Astrocyte (in vitro differentiated cells and primary cell): Measurements from ENCODE around the gene MAT2A. TPM values are rescaled to one million over a fixed set of nuclear protein-coding genes. Genes with fewer than 3 reads are reported as not detected.

Source experiments
- DNase-seq: peaks from one replicate; pipeline ENCODE4 v3.0.0-alpha.2; 2010; ENCODE audit warnings: low read depth
- FAIRE-seq: peaks from 2 replicates; lab custom pipeline; 2011; peaks lifted over from hg19 to GRCh38; lab: Jason Lieb, UNC
- H2AFZ ChIP-seq: 2 replicates; pipeline ENCODE4 v1.6.0; 2012; ENCODE audit warnings: low read depth, low read length, inconsistent platforms
- H3K27ac ChIP-seq: 2 replicates; pipeline ENCODE4 v1.5.1; 2011; ENCODE audit warnings: low read depth, low read length, inconsistent platforms
- H3K27me3 ChIP-seq: 2 replicates; pipeline ENCODE4 v1.6.0; 2011; ENCODE audit warnings: low read length, inconsistent platforms; ENCODE audit not compliant: insufficient read depth
- H3K36me3 ChIP-seq: 2 replicates; pipeline ENCODE4 v1.5.1; 2011; ENCODE audit warnings: low read length, inconsistent platforms; ENCODE audit not compliant: insufficient read depth
- H3K4me1 ChIP-seq: 2 replicates; pipeline ENCODE4 v1.5.1; 2011; ENCODE audit warnings: low read length, inconsistent platforms; ENCODE audit not compliant: insufficient read depth
- H3K4me2 ChIP-seq: 2 replicates; pipeline ENCODE4 v1.6.0; 2012; ENCODE audit warnings: low read length, inconsistent platforms
- H3K4me3 ChIP-seq: 2 replicates; pipeline ENCODE4 v1.5.1; 2011; ENCODE audit warnings: low read depth, mild to moderate bottlenecking, low read length, inconsistent platforms; ENCODE audit not compliant: insufficient read depth
- H3K79me2 ChIP-seq: 2 replicates; pipeline ENCODE4 v1.6.0; 2012; ENCODE audit warnings: mild to moderate bottlenecking, low read length, inconsistent platforms; ENCODE audit not compliant: insufficient read depth
- H3K9ac ChIP-seq: 2 replicates; pipeline ENCODE4 v1.6.0; 2012; ENCODE audit warnings: mild to moderate bottlenecking, low read length, inconsistent platforms
- H3K9me3 ChIP-seq: 2 replicates; pipeline ENCODE4 v1.5.1; 2012; ENCODE audit warnings: low read depth, mild to moderate bottlenecking, low read length, inconsistent platforms; ENCODE audit not compliant: insufficient read depth
- H4K20me1 ChIP-seq: 2 replicates; pipeline ENCODE4 v1.6.0; 2012; ENCODE audit warnings: low read length, inconsistent platforms; ENCODE audit not compliant: insufficient read depth
- H3K27ac Mint-ChIP-seq: one replicate; pipeline ENCODE4 v1.8.0; 2021; ENCODE audit warnings: mild to moderate bottlenecking, mixed read lengths; ENCODE audit not compliant: unreplicated experiment
- H3K27me3 Mint-ChIP-seq: one replicate; pipeline ENCODE4 v1.8.0; 2021; ENCODE audit warnings: low read depth, mixed read lengths; ENCODE audit not compliant: unreplicated experiment
- H3K36me3 Mint-ChIP-seq: one replicate; pipeline ENCODE4 v1.8.0; 2021; ENCODE audit warnings: low read depth, mixed read lengths; ENCODE audit not compliant: unreplicated experiment
- H3K4me1 Mint-ChIP-seq: one replicate; pipeline ENCODE4 v1.8.0; 2021; ENCODE audit warnings: low read depth, mixed read lengths; ENCODE audit not compliant: unreplicated experiment
- H3K4me3 Mint-ChIP-seq: one replicate; pipeline ENCODE4 v1.8.0; 2021; ENCODE audit warnings: mild to moderate bottlenecking, moderate library complexity, mixed read lengths; ENCODE audit not compliant: unreplicated experiment
- H3K9me3 Mint-ChIP-seq: one replicate; pipeline ENCODE4 v1.8.0; 2021; ENCODE audit warnings: mild to moderate bottlenecking, mixed read lengths; ENCODE audit not compliant: unreplicated experiment
- CTCF ChIP-seq: IDR thresholded peaks from 2 replicates; pipeline ENCODE4 v1.5.1; 2011; ENCODE audit warnings: low read depth, mild to moderate bottlenecking, inconsistent platforms, low read length, moderate library complexity; ENCODE audit not compliant: insufficient read depth
- EZH2 ChIP-seq: IDR thresholded peaks from 2 replicates; pipeline ENCODE4 v1.6.1; 2012; ENCODE audit warnings: mild to moderate bottlenecking, low read length, inconsistent platforms; ENCODE audit not compliant: insufficient read depth
- total RNA-seq: library from RNA; stranded (reverse); gene quantifications from 2 replicates; pipeline ENCODE4 v1.2.1, GENCODE V29; 2021

The MAT2A gene
- total RNA-seq, 1 donor from 2014 or later: 180 TPM

GRCh38 chr2:85516653-85517389 is 22.1 kb upstream of the MAT2A start:
- no peaks in the 10 kb centered on the region for H3K27me3 Mint-ChIP-seq
- Histone ChIP-seq H3K4me3 (no peak overlapping the region), H3K27ac (no peak overlapping the region), H3K27me3 (no peaks in the 10 kb centered on the region), H4K20me1 (no peaks in the 10 kb centered on the region), H3K4me2 (no peak overlapping the region), H3K9me3 (no peaks in the 10 kb centered on the region), H3K79me2 (no peaks in the 10 kb centered on the region), H2AFZ (no peak overlapping the region), H3K4me1 (no peaks in the 10 kb centered on the region), H3K36me3 (no peaks in the 10 kb centered on the region), H3K9ac (no peak overlapping the region)
- FAIRE-seq (no peak), DNase-seq (no peak)
- H3K36me3 Mint-ChIP-seq: no peaks in the 10 kb centered on the region
- TF ChIP-seq EZH2 (no peak), CTCF (no peak)
- peaks cover 2% of the 10 kb centered on the region for H3K9me3 Mint-ChIP-seq
- no peak overlapping the region for H3K4me3 Mint-ChIP-seq
- no peaks in the 10 kb centered on the region for H3K4me1 Mint-ChIP-seq
- no peak overlapping the region for H3K27ac Mint-ChIP-seq

GRCh38 chr2:85522090-85522647 is 16.8 kb upstream of the MAT2A start:
- H3K27me3 Mint-ChIP-seq: peaks cover 7% of the 10 kb centered on the region
- Histone ChIP-seq H3K4me3 (no peak overlapping the region), H3K27ac (no peak overlapping the region), H3K9me3 (no peaks in the 10 kb centered on the region), H3K4me2 (no peak overlapping the region), H2AFZ (no peak overlapping the region), H3K79me2 (no peaks in the 10 kb centered on the region), H3K4me1 (no peaks in the 10 kb centered on the region), H4K20me1 (no peaks in the 10 kb centered on the region), H3K27me3 (no peaks in the 10 kb centered on the region), H3K36me3 (no peaks in the 10 kb centered on the region), H3K9ac (no peak overlapping the region)
- TF ChIP-seq EZH2: no peak
- no peak for TF ChIP-seq CTCF
- no peak for FAIRE-seq
- no peaks in the 10 kb centered on the region for H3K9me3 Mint-ChIP-seq
- no peak for DNase-seq
- no peak overlapping the region for H3K4me3 Mint-ChIP-seq
- H3K36me3 Mint-ChIP-seq: no peaks in the 10 kb centered on the region
- no peaks in the 10 kb centered on the region for H3K4me1 Mint-ChIP-seq
- no peak overlapping the region for H3K27ac Mint-ChIP-seq
